HepG2 (cell line): Measurements from ENCODE around the gene LMNA. TPM values are rescaled to one million over a fixed set of nuclear protein-coding genes. Genes with fewer than 3 reads are reported as not detected.

Experiments used
- ATAC-seq: fragments of 200-7000 bp; cut with Tn5 transposase; 3 replicates; pipeline ENCODE4 v1.9.1; 2020; ENCODE audit warnings: mild to moderate bottlenecking, moderate library complexity
- BruUV-seq: library from RNA; stranded (reverse); fragments of 400-500 nt; replicated peaks from 2 replicates; lab custom pipeline; 2021; lab: Mats Ljungman, UMichigan
- CTCF ChIA-PET: fragments of 300-600 bp; formaldehyde crosslinking; extraction: SDS; loops from one replicate; lab custom pipeline; 2021; ENCODE audit warnings: low total read pairs, inconsistent platforms, low intra/inter-chr PET ratio; lab: Yijun Ruan, JAX
- POLR2A ChIA-PET: fragments of 350-600 bp; sonication (Branson Sonifier 250); formaldehyde crosslinking; loops from one replicate; lab custom pipeline; 2020; ENCODE audit warnings: antibody characterized with exemption, inconsistent platforms; lab: Yijun Ruan, JAX
- DNase-seq: peaks from one replicate; pipeline ENCODE4 v3.0.0-alpha.2; 2015; ENCODE audit warnings: low spot score
- FAIRE-seq: peaks from 3 replicates; lab custom pipeline; 2011; peaks lifted over from hg19 to GRCh38; lab: Jason Lieb, UNC
- H2AFZ ChIP-seq: one replicate; pipeline ENCODE4 v1.6.1; 2011; ENCODE audit warnings: low read length, inconsistent platforms
- H3K27ac ChIP-seq: fragments of 300-600 bp; 3 replicates; pipeline ENCODE4 v1.8.0; 2011; ENCODE audit warnings: mixed run types, mild to moderate bottlenecking, mixed read lengths, low read length, inconsistent platforms; ENCODE audit not compliant: insufficient read depth; ENCODE audit errors: extremely low read length
- H3K27me3 ChIP-seq, 2 experiments: fragments of 200-600 bp in 1 of 2; 2 replicates in 1 of 2; 3 replicates in 1 of 2; pipeline versions ENCODE4 v1.6.0 to v1.8.0; 2011; ENCODE audit warnings: low read length in 2 of 2, mild to moderate bottlenecking in 2 of 2, moderate library complexity in 2 of 2, inconsistent platforms in 1 of 2; ENCODE audit not compliant: insufficient read depth in 2 of 2, control insufficient read depth in 1 of 2
- H3K36me3 ChIP-seq, 2 experiments: fragments of 200-600 bp in 1 of 2; replicated peaks in 1 of 2; 2 replicates in 1 of 2; 3 replicates in 1 of 2; pipeline versions ENCODE4 v1.5.1 to v1.8.0; 2011; ENCODE audit warnings: low read length in 2 of 2, inconsistent platforms in 1 of 2; ENCODE audit not compliant: insufficient read depth in 2 of 2, control insufficient read depth in 1 of 2
- H3K4me1 ChIP-seq: 2 replicates; pipeline ENCODE4 v1.5.1; 2012; ENCODE audit warnings: low read length, inconsistent platforms; ENCODE audit not compliant: insufficient read depth
- H3K4me2 ChIP-seq: 2 replicates; pipeline ENCODE4 v1.6.0; 2011; ENCODE audit warnings: low read depth, low read length, inconsistent platforms
- H3K4me3 ChIP-seq, 3 experiments: fragments of 200-600 bp in 1 of 3; sonication (generic), shearing (Covaris generic) in 1 of 3; replicated peaks in 1 of 3; 2 replicates each; pipeline ENCODE4 v1.5.1; 2011 to 2016; ENCODE audit warnings: low read length in 3 of 3, inconsistent platforms in 2 of 3, low read depth in 2 of 3, mild to moderate bottlenecking in 2 of 3, control low read depth in 1 of 3, mixed read lengths in 1 of 3; ENCODE audit not compliant: insufficient read depth in 1 of 3
- H3K79me2 ChIP-seq: one replicate; pipeline ENCODE4 v1.6.1; 2011; ENCODE audit warnings: low read length, inconsistent platforms; ENCODE audit not compliant: insufficient read depth
- H3K9ac ChIP-seq: 2 replicates; pipeline ENCODE4 v1.6.0; 2011; ENCODE audit warnings: mild to moderate bottlenecking, low read depth, low read length, inconsistent platforms; ENCODE audit not compliant: insufficient read depth
- H3K9me3 ChIP-seq: 2 replicates; pipeline ENCODE4 v1.5.1; 2012; ENCODE audit warnings: mild to moderate bottlenecking, low read length
- H4K20me1 ChIP-seq: 2 replicates; pipeline ENCODE4 v1.6.0; 2011; ENCODE audit warnings: inconsistent platforms, mild to moderate bottlenecking, low read length, moderate library complexity; ENCODE audit not compliant: insufficient read depth
- PRDM10 ChIP-seq: sonication (generic); formaldehyde crosslinking; IDR thresholded peaks from 2 replicates; pipeline ENCODE4 v1.4.0; 2020; ENCODE audit warnings: low read depth, missing genetic modification reagents
- SNAI1 ChIP-seq: sonication (generic); formaldehyde crosslinking; IDR thresholded peaks from 2 replicates; pipeline ENCODE4 v1.5.0; 2020; ENCODE audit warnings: mild to moderate bottlenecking, missing genetic modification reagents, borderline replicate concordance
- ZNF263 ChIP-seq: sonication (generic); formaldehyde crosslinking; IDR thresholded peaks from 2 replicates; pipeline ENCODE4 v1.4.0; 2020; ENCODE audit warnings: missing genetic modification reagents
- ZNF335 ChIP-seq: sonication (generic); formaldehyde crosslinking; IDR thresholded peaks from 2 replicates; pipeline ENCODE4 v1.4.0; 2020; ENCODE audit warnings: missing genetic modification reagents
- ZNF652 ChIP-seq: IDR thresholded peaks from 2 replicates; pipeline ENCODE4 v1.6.1; 2016; ENCODE audit warnings: low read depth, borderline replicate concordance
- WGBS: methylation state at CpG from one replicate; pipeline ENCODE4 v1.1.6; 2017; ENCODE audit warnings: low lambda C conversion rate; 5-methylcytosine and 5-hydroxymethylcytosine counted together
- in situ Hi-C: cut with HindIII; loops from 2 replicates; pipeline ENCODE4 v1.10.0; 2017; ENCODE audit warnings: low pct_unique_long_range_greater_than_20kb; ENCODE audit not compliant: extremely low pct_ligation_motif_present
- intact Hi-C: fragments of 100-400 bp; cut with micrococcal nuclease; formaldehyde crosslinking; loops from one replicate; pipeline ENCODE4 v1.10.0; 2022; ENCODE audit not compliant: unreplicated experiment
- polyA plus RNA-seq, 8 experiments: library from polyadenylated mRNA; depleted of rRNA in 3 of 8; stranded (reverse) in 7 of 8; unstranded in 1 of 8; fragments of >200 nt; fragmentation: Illumina TruSeq in 4 of 8; extraction: Trizol in 4 of 8; gene quantifications; 2 replicates each; pipeline versions ENCODE4 v1.2.1 to v1.2.3, GENCODE V29; 2011 to 2016; ENCODE audit warnings: low read depth in 4 of 8, missing spikeins in 1 of 8, mixed read lengths in 1 of 8; ENCODE audit not compliant: insufficient read depth in 1 of 8
- total RNA-seq, 5 experiments: library from RNA; depleted of rRNA; stranded (reverse); fragments of >200 nt; fragmentation: Illumina TruSeq; extraction: Trizol; gene quantifications; 2 replicates each; pipeline ENCODE4 v1.2.3, GENCODE V29; 2016; ENCODE audit warnings: low read depth in 1 of 5

Gene LMNA
- total and polyA plus RNA-seq, 2 of the 13 experiments (the other 11 are each of a cell fraction or from before 2014, with no cell fraction given) = 107 to 225 TPM

DNA sequence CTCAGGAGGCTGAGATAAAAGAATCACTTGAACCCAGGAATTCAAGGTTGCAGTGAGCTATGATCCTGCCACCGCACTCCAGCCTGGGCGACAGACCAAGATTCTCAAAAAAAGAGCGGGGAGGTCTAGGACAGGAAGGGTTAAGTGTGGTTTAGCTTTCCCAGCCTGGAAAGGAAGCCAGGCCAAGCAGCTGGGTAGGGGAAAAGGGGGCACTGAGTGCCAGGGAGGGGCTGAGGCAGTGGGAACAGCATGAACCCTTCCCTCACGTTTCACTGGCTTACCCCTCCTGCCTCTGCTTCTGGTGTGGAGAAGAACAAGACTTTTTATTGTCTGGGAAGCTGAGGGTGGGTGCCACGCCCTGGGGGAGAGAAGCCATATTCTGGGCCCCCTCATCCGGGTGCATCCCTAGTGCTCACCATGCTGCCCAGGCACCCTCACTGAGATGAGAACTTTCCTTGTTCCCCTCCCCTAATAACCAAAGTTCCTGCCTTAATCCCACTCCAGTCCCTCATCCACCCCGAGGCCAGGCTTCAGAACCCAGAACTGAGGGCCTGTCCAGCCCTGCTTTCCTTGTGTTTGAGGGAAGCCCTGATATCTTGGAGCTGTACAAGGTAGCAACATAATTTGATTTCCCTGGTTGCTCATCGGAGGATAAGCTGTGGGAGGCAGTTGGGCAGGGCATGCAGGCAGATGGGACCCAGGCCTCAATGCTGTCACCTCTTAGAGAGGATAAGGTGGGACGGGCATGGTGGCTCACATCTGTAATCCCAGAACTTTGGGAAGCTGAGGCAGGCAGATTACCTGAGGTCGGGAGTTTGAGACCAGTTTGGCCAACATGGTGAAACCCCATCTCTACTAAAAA is 2.0 kb upstream of the LMNA start:
- Histone ChIP-seq H3K27ac (no peak overlapping the region), H3K4me3 (no peak overlapping the region), H3K4me1 (peaks cover 68% of the 10 kb centered on the region), H3K27me3 (no peaks in the 10 kb centered on the region; a peak in 1 of 5 replicates), H3K9me3 (no peaks in the 10 kb centered on the region), H4K20me1 (peaks cover 6% of the 10 kb centered on the region; the same call in 1 of the 2 replicates), H3K36me3 (no peaks in the 10 kb centered on the region), H3K4me2 (no peak overlapping the region; the same call in 1 of the 2 replicates), H2AFZ (no peak overlapping the region), H3K79me2 (peaks cover 28% of the 10 kb centered on the region), H3K9ac (no peak overlapping the region)
- intact Hi-C loops = no loop called here
- no peak for TF ChIP-seq SNAI1 (CRISPR knock-in tag)
- 0 out of 2 replicates have a peak, but pooled peaks have one; percentile 26 for TF ChIP-seq ZNF263
- peak; percentile 57 for TF ChIP-seq ZNF652
- no TSS peak for BruUV-seq
- no peak for ATAC-seq
- CTCF ChIA-PET = no interaction called here
- whole genome bisulfite sequencing = 25% methylated on average over 8 of the region's 10 CpGs
- POLR2A ChIA-PET = interaction anchor here (0.9 to 6.1 kb wide), 3 partner anchors 8 to 16 kb away, joined by 3 to 90 read pairs (median 34); no protein-coding TSS in a partner anchor
- DNase-seq = no peak
- in situ Hi-C loops = no loop called here
- no peak for FAIRE-seq

DNA sequence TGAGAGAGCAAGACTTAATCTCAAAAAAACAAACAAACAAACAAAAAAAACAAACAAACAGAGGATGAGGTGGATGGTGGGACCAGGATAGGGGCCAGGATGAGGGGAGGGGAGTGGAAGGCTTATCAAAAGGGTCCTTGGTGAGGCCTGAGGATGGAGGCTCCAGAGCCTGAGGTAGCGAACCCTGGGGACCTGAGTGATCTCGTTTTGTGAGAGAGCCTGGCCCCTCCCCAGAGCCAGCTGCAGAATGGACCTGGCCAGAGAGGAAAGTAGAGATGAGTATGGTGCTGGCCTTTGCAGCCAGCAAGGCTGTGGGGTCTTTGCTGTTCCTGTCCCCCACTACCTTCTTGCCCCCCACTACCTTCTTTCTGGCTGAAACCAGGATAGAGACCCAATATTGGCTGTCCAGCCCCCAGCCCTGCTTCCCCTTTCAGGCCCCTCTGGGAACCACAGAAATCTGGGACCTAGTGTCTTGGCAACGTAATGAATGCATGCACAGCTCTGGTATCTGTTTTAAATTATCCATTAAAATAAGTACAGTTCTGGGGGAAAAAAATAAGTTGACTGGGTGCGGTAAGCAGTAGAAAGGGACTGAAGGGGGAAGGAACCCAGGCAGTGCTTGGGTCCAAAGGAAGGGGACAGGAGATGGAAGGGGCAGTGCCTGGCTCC is 1.1 kb upstream of the LMNA start:
- no peak for ATAC-seq
- BruUV-seq = no TSS peak
- H3K4me2 ChIP-seq = peak overlapping the region; percentile 80
- WGBS = 15% methylated on average over 4 of the region's 4 CpGs
- POLR2A ChIA-PET = interaction anchor here (0.9 to 6.1 kb wide), 8 partner anchors 8 to 344 kb away, joined by 3 to 90 read pairs (median 8); no protein-coding TSS in a partner anchor
- TF ChIP-seq ZNF335 = no peak
- TF ChIP-seq PRDM10 = peak; percentile 80
- TF ChIP-seq, all 625 proteins: peak for 1
- no peaks in the 10 kb centered on the region for H3K36me3 ChIP-seq
- peaks cover 6% of the 10 kb centered on the region; the same call in 1 of the 2 replicates for H4K20me1 ChIP-seq
- CTCF ChIA-PET = no interaction called here
- H3K27ac ChIP-seq = no peak overlapping the region
- FAIRE-seq (no peak), DNase-seq (no peak)
- H3K4me3 ChIP-seq = peak overlapping the region in 1 of 3 experiments; percentile 83; a peak in 1 of 6 replicates
- no peaks in the 10 kb centered on the region; a peak in 1 of 5 replicates for H3K27me3 ChIP-seq
- intact Hi-C loops = no loop called here
- peaks cover 37% of the 10 kb centered on the region for H3K79me2 ChIP-seq
- H2AFZ ChIP-seq = no peak overlapping the region
- no peak overlapping the region for H3K9ac ChIP-seq
- in situ Hi-C loops = no loop called here
- H3K4me1 ChIP-seq = peaks cover 68% of the 10 kb centered on the region
- no peaks in the 10 kb centered on the region for H3K9me3 ChIP-seq
